AG09319 (cell line): Measurements from ENCODE around the gene MARK3.

ENCODE experiments used
- DNase-seq: peaks from one replicate; pipeline ENCODE4 v3.0.0-alpha.2; 2010; ENCODE audit warnings: low read depth; ENCODE audit errors: extremely low read depth
- CTCF ChIP-seq: IDR thresholded peaks from 2 replicates; pipeline ENCODE4 v1.5.1; 2011; ENCODE audit warnings: low read depth, mild to moderate bottlenecking, inconsistent platforms, low read length, moderate library complexity

The MARK3 gene

DNA sequence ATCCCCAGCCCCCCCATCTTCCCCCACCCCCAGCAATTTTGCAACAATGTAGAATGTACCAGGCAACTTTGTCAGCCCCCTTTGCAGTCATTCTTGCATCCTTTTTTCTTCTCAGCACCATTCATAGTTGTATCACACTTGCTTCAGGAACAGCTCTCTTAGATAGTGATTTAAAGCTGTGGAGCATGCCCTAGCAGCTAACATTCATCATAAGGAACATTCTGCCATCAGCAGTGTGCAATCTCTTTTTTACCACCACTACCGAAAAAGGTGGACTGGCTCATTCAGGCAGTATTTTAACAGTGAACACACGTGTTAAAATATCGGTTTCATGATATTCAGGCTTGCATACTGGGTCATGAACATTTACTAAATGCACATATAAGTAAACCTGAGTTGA lies 45.1 kb downstream of the MARK3 start:
- no peak for DNase-seq
- TF ChIP-seq CTCF = no peak

GRCh38 chr14:103432627-103433026 lies 47.4 kb downstream of the MARK3 start:
- TF ChIP-seq CTCF = no peak
- no peak for DNase-seq

- DNase-seq = no peak
- TF ChIP-seq CTCF = no peak
Measured at GRCh38 chr14:103433916-103434563, 48.8 kb downstream of the MARK3 start.

GRCh38 chr14:103434868-103435442 lies 49.7 kb downstream of the MARK3 start:
- TF ChIP-seq CTCF = no peak
- no peak for DNase-seq

DNA sequence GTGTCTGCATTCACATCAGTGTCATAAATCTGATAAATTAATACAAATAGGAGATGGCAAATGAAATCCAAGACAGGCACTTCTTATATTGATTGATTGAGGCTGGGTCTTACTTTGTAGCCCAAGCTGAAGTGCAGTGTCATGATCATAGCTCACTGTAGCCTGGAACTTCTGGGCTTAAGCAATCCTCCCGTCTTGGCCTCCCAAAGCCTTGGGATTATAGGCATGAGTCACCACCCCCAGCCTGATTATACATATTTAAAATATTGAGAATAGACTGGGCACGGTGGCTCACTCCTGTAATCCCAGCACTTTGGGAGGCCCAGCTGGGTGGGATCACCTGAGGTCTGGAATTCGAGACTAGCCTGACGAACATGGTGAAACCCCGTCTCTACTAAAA lies 51.3 kb downstream of the MARK3 start:
- DNase-seq = no peak
- no peak for TF ChIP-seq CTCF

DNA sequence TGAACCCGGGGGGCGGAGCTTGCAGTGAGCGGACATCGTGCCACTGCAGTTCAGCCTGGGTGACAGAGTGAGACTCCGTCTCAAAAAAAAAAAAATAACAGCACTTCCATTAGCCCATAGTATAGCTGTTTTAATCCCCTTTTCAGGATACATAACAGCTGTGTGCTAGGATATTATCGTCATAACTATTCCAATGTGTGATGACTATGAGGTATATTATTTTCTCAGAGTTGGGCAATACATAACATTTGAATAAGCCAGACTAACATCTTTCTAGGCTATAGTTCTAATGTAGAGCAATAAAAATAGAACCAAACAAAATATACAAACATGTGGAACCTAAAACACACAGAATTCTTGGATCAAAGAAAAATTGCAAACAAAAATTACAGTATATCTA lies 57.1 kb downstream of the MARK3 start:
- no peak for DNase-seq
- TF ChIP-seq CTCF = no peak

GRCh38 chr14:103443111-103443510 lies 57.9 kb downstream of the MARK3 start:
- DNase-seq = no peak
- TF ChIP-seq CTCF = no peak
